WERI-Rb-1 (cell line): ENCODE results near the gene RMND1.

Experiments used
- DNase-seq: peaks from one replicate; pipeline ENCODE4 v3.0.0-alpha.2; 2020
- H3K27ac ChIP-seq: fragments of 250-450 bp; sonication (Bioruptor Pico); 2 replicates; pipeline ENCODE4 v1.5.1; 2020; ENCODE audit warnings: mild to moderate bottlenecking, moderate library complexity
- H3K27me3 ChIP-seq: fragments of 250-450 bp; sonication (Bioruptor Pico); 2 replicates; pipeline ENCODE4 v1.5.1; 2021; ENCODE audit warnings: mild to moderate bottlenecking, low read depth, moderate library complexity; ENCODE audit not compliant: insufficient read depth, severe bottlenecking
- H3K36me3 ChIP-seq: fragments of 250-450 bp; sonication (Bioruptor Pico); 2 replicates; pipeline ENCODE4 v1.5.1; 2020; ENCODE audit warnings: mild to moderate bottlenecking, moderate library complexity
- H3K4me3 ChIP-seq: 2 replicates; pipeline ENCODE4 v1.5.1; 2011; ENCODE audit warnings: low read depth, mild to moderate bottlenecking, control low read depth, low read length
- H3K9me3 ChIP-seq: fragments of 250-450 bp; sonication (Bioruptor Pico); 2 replicates; pipeline ENCODE4 v1.5.1; 2021; ENCODE audit warnings: mild to moderate bottlenecking, moderate library complexity; ENCODE audit not compliant: severe bottlenecking
- CTCF ChIP-seq: IDR thresholded peaks from 2 replicates; pipeline ENCODE4 v1.5.1; 2011; ENCODE audit warnings: low read depth, mild to moderate bottlenecking, control low read depth, inconsistent platforms, low read length

RMND1 gene

GRCh38 chr6:151451950-151452749 is at the start of gene RMND1:
RMND1 (minus strand) TSS chr6:151452126; CDS start chr6:151445811, 6,315 bp downstream.
- Histone ChIP-seq H3K4me3 (peak within 1 kb of the TSS; percentile 98), H3K36me3 (peaks cover 13% of the 10 kb centered on the region), H3K27ac (peak within 1 kb of the TSS; percentile 88), H3K9me3 (no peaks in the 10 kb centered on the region), H3K27me3 (no peaks in the 10 kb centered on the region)
- peak; percentile 100 for DNase-seq
- TF ChIP-seq CTCF = no peak

GRCh38 chr6:151499551-151499950 is 47.6 kb upstream of the RMND1 start:
- Histone ChIP-seq H3K4me3 (no peak overlapping the region), H3K27ac (no peak overlapping the region), H3K27me3 (no peaks in the 10 kb centered on the region), H3K36me3 (no peaks in the 10 kb centered on the region), H3K9me3 (no peaks in the 10 kb centered on the region)
- TF ChIP-seq CTCF = no peak
- no peak for DNase-seq

GRCh38 chr6:151498327-151498726 is 46.4 kb upstream of the RMND1 start:
- DNase-seq = no peak
- no peaks in the 10 kb centered on the region for H3K36me3 ChIP-seq

GRCh38 chr6:151497905-151498304 is 46.0 kb upstream of the RMND1 start:
- H3K27me3 ChIP-seq = no peaks in the 10 kb centered on the region
- H3K4me3 ChIP-seq = no peak overlapping the region
- no peak overlapping the region for H3K27ac ChIP-seq
- no peak for DNase-seq
- no peak for TF ChIP-seq CTCF
- no peaks in the 10 kb centered on the region for H3K9me3 ChIP-seq
- H3K36me3 ChIP-seq = no peaks in the 10 kb centered on the region

More at GRCh38 chr6:151498327-151498726, 46.4 kb upstream of the RMND1 start:
- H3K27ac ChIP-seq = no peak overlapping the region
- TF ChIP-seq CTCF = no peak
- H3K4me3 ChIP-seq = no peak overlapping the region
- no peaks in the 10 kb centered on the region for H3K27me3 ChIP-seq
- H3K9me3 ChIP-seq = no peaks in the 10 kb centered on the region

GRCh38 chr6:151495380-151495779 is 43.5 kb upstream of the RMND1 start:
- no peaks in the 10 kb centered on the region for H3K36me3 ChIP-seq
- DNase-seq = no peak
- no peak for TF ChIP-seq CTCF
- H3K27ac ChIP-seq = no peak overlapping the region
- H3K9me3 ChIP-seq = no peaks in the 10 kb centered on the region
- H3K27me3 ChIP-seq = no peaks in the 10 kb centered on the region
- H3K4me3 ChIP-seq = no peak overlapping the region

- H3K27me3 ChIP-seq = no peaks in the 10 kb centered on the region
- no peaks in the 10 kb centered on the region for H3K9me3 ChIP-seq
- H3K36me3 ChIP-seq = no peaks in the 10 kb centered on the region
- H3K4me3 ChIP-seq = peak overlapping the region; percentile 82
- no peak overlapping the region for H3K27ac ChIP-seq
- DNase-seq = no peak
- TF ChIP-seq CTCF = no peak
Observed at GRCh38 chr6:151494936-151495320, 43.0 kb upstream of the RMND1 start.
